HEK293 (cell line): ENCODE data around the gene DNASE1L3.

Experiments used
- AEBP2 ChIP-seq: fragments of 450-650 bp; formaldehyde crosslinking; IDR thresholded peaks from 2 replicates; pipeline ENCODE4 v1.5.1; 2016; ENCODE audit warnings: missing biosample characterization, missing genetic modification characterization, borderline replicate concordance
- ATF2 ChIP-seq: fragments of 450-650 bp; formaldehyde crosslinking; IDR thresholded peaks from 2 replicates; pipeline ENCODE4 v1.5.1; 2016; ENCODE audit warnings: missing biosample characterization, missing genetic modification characterization, low read depth
- CTCF ChIP-seq: fragments of 450-650 bp; formaldehyde crosslinking; IDR thresholded peaks from 2 replicates; pipeline ENCODE4 v1.5.1; 2016; ENCODE audit warnings: missing biosample characterization, missing genetic modification characterization
- ZIC2 ChIP-seq: fragments of 450-650 bp; formaldehyde crosslinking; IDR thresholded peaks from 2 replicates; pipeline ENCODE4 v1.5.1; 2016; ENCODE audit warnings: missing biosample characterization, missing genetic modification characterization
- ZNF2 ChIP-seq: fragments of 450-650 bp; formaldehyde crosslinking; IDR thresholded peaks from 2 replicates; pipeline ENCODE4 v1.5.1; 2016; ENCODE audit warnings: missing biosample characterization, missing genetic modification characterization
- ZNF350 ChIP-seq: fragments of 450-650 bp; formaldehyde crosslinking; IDR thresholded peaks from 2 replicates; pipeline ENCODE4 v1.5.0; 2017; ENCODE audit warnings: missing biosample characterization, mild to moderate bottlenecking, missing genetic modification characterization
- ZNF391 ChIP-seq: fragments of 450-650 bp; formaldehyde crosslinking; IDR thresholded peaks from 2 replicates; pipeline ENCODE4 v1.5.1; 2016; ENCODE audit warnings: low read depth, missing biosample characterization, missing genetic modification characterization, borderline replicate concordance
- ZNF416 ChIP-seq: fragments of 450-650 bp; formaldehyde crosslinking; IDR thresholded peaks from 2 replicates; pipeline ENCODE4 v1.5.1; 2016; ENCODE audit warnings: missing biosample characterization, missing genetic modification characterization
- ZNF560 ChIP-seq: fragments of 450-650 bp; formaldehyde crosslinking; IDR thresholded peaks from 2 replicates; pipeline ENCODE4 v1.5.1; 2017; ENCODE audit warnings: missing biosample characterization, missing genetic modification characterization, borderline replicate concordance
- ZNF561 ChIP-seq: fragments of 450-650 bp; IDR thresholded peaks from 2 replicates; pipeline ENCODE4 v1.5.1; 2018; ENCODE audit warnings: missing biosample characterization, missing genetic modification characterization, borderline replicate concordance
- ZNF747 ChIP-seq: fragments of 450-650 bp; formaldehyde crosslinking; IDR thresholded peaks from 2 replicates; pipeline ENCODE4 v1.5.1; 2016; ENCODE audit warnings: missing biosample characterization, missing genetic modification characterization
- ZNF830 ChIP-seq: fragments of 450-650 bp; IDR thresholded peaks from 2 replicates; pipeline ENCODE4 v1.5.0; 2018; ENCODE audit warnings: missing biosample characterization, missing genetic modification characterization, low read depth, mild to moderate bottlenecking, moderate library complexity
- TF ChIP-seq, protein P1 (sequence below): fragments of 450-650 bp; formaldehyde crosslinking; IDR thresholded peaks from 2 replicates; pipeline ENCODE4 v1.5.0; 2017; ENCODE audit warnings: missing biosample characterization, missing genetic modification characterization, borderline replicate concordance
- TF ChIP-seq, protein P2 (sequence below): fragments of 450-650 bp; formaldehyde crosslinking; IDR thresholded peaks from 2 replicates; pipeline ENCODE4 v1.5.1; 2016; ENCODE audit warnings: missing biosample characterization, missing genetic modification characterization

- TF ChIP-seq CTCF (tag by site-specific recombination) (no peak), ZNF830 (tag by site-specific recombination) (no peak), ZNF561 (tag by site-specific recombination) (no peak), ZIC2 (no peak), ZNF747 (tag by site-specific recombination) (no peak), ZNF560 (tag by site-specific recombination) (no peak), AEBP2 (tag by site-specific recombination) (no peak), ZNF350 (tag by site-specific recombination) (no peak), ZNF391 (tag by site-specific recombination) (no peak), ZNF2 (tag by site-specific recombination) (no peak), ATF2 (tag by site-specific recombination) (no peak), ZNF416 (tag by site-specific recombination) (no peak)
- TF ChIP-seq, protein P1, sequence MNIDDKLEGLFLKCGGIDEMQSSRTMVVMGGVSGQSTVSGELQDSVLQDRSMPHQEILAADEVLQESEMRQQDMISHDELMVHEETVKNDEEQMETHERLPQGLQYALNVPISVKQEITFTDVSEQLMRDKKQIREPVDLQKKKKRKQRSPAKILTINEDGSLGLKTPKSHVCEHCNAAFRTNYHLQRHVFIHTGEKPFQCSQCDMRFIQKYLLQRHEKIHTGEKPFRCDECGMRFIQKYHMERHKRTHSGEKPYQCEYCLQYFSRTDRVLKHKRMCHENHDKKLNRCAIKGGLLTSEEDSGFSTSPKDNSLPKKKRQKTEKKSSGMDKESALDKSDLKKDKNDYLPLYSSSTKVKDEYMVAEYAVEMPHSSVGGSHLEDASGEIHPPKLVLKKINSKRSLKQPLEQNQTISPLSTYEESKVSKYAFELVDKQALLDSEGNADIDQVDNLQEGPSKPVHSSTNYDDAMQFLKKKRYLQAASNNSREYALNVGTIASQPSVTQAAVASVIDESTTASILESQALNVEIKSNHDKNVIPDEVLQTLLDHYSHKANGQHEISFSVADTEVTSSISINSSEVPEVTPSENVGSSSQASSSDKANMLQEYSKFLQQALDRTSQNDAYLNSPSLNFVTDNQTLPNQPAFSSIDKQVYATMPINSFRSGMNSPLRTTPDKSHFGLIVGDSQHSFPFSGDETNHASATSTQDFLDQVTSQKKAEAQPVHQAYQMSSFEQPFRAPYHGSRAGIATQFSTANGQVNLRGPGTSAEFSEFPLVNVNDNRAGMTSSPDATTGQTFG (tag by site-specific recombination), result no peak
- TF ChIP-seq, protein P2, sequence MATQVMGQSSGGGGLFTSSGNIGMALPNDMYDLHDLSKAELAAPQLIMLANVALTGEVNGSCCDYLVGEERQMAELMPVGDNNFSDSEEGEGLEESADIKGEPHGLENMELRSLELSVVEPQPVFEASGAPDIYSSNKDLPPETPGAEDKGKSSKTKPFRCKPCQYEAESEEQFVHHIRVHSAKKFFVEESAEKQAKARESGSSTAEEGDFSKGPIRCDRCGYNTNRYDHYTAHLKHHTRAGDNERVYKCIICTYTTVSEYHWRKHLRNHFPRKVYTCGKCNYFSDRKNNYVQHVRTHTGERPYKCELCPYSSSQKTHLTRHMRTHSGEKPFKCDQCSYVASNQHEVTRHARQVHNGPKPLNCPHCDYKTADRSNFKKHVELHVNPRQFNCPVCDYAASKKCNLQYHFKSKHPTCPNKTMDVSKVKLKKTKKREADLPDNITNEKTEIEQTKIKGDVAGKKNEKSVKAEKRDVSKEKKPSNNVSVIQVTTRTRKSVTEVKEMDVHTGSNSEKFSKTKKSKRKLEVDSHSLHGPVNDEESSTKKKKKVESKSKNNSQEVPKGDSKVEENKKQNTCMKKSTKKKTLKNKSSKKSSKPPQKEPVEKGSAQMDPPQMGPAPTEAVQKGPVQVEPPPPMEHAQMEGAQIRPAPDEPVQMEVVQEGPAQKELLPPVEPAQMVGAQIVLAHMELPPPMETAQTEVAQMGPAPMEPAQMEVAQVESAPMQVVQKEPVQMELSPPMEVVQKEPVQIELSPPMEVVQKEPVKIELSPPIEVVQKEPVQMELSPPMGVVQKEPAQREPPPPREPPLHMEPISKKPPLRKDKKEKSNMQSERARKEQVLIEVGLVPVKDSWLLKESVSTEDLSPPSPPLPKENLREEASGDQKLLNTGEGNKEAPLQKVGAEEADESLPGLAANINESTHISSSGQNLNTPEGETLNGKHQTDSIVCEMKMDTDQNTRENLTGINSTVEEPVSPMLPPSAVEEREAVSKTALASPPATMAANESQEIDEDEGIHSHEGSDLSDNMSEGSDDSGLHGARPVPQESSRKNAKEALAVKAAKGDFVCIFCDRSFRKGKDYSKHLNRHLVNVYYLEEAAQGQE (tag by site-specific recombination), result no peak
Observed at GRCh38 chr3:58200846-58201355, 9.9 kb downstream of the DNASE1L3 start.
